Neural cell (in vitro differentiated cells): ENCODE data around the gene PCDHGA4. TPM values are rescaled to one million over a fixed set of nuclear protein-coding genes. Genes with fewer than 3 reads are reported as not detected.

Source experiments
- H2AFZ ChIP-seq: fragments of 200-600, 300-800 bp; sonication (generic), shearing (Covaris generic); 2 replicates; pipeline ENCODE4 v1.6.0; 2014; ENCODE audit warnings: low read depth, mild to moderate bottlenecking, antibody characterized with exemption, low read length, moderate library complexity
- H3F3A ChIP-seq: fragments of 200-600 bp; shearing (Covaris generic); 2 replicates; pipeline ENCODE4 v1.6.1; 2016; ENCODE audit warnings: mild to moderate bottlenecking, moderate library complexity, mixed read lengths, antibody characterized with exemption, low read length; ENCODE audit not compliant: insufficient read depth, poor library complexity, severe bottlenecking
- H3K27ac ChIP-seq: fragments of 200-600, 300-800 bp; sonication (generic), shearing (Covaris generic); 2 replicates; pipeline ENCODE4 v1.5.1; 2014; ENCODE audit warnings: mild to moderate bottlenecking, low read length, moderate library complexity
- H3K27me3 ChIP-seq: fragments of 300-800, 200-600 bp; sonication (generic), shearing (Covaris generic); 2 replicates; pipeline ENCODE4 v1.6.0; 2014; ENCODE audit warnings: mild to moderate bottlenecking, low read depth, low read length, moderate library complexity; ENCODE audit not compliant: insufficient read depth
- H3K36me3 ChIP-seq: fragments of 300-800, 200-600 bp; sonication (generic), shearing (Covaris generic); 2 replicates; pipeline ENCODE4 v1.5.1; 2014; ENCODE audit warnings: mild to moderate bottlenecking, antibody characterized with exemption, low read length, moderate library complexity; ENCODE audit not compliant: insufficient read depth
- H3K4me2 ChIP-seq: fragments of 300-800, 200-600 bp; sonication (generic), shearing (Covaris generic); 2 replicates; pipeline ENCODE4 v1.6.0; 2014; ENCODE audit warnings: mild to moderate bottlenecking, low read length
- H3K4me3 ChIP-seq: fragments of 300-800, 200-600 bp; sonication (generic), shearing (Covaris generic); 2 replicates; pipeline ENCODE4 v1.5.1; 2014; ENCODE audit warnings: mild to moderate bottlenecking, low read length, moderate library complexity
- H3K79me2 ChIP-seq: fragments of 200-600 bp; shearing (Covaris generic); replicated peaks from 2 replicates; pipeline ENCODE4 v1.6.0; 2014; ENCODE audit warnings: mild to moderate bottlenecking, low read length, moderate library complexity; ENCODE audit not compliant: insufficient read depth
- H3K9ac ChIP-seq: fragments of 300-800, 200-600 bp; sonication (generic), shearing (Covaris generic); 2 replicates; pipeline ENCODE4 v1.6.1; 2016; ENCODE audit warnings: mild to moderate bottlenecking, low read length, mixed read lengths
- H3K9me2 ChIP-seq: fragments of 200-600 bp; shearing (Covaris generic); 2 replicates; pipeline ENCODE4 v1.6.1; 2016; ENCODE audit warnings: mild to moderate bottlenecking, low read length, mixed read lengths; ENCODE audit not compliant: insufficient read depth
- H3K9me3 ChIP-seq: fragments of 200-600, 300-800 bp; sonication (generic), shearing (Covaris generic); 2 replicates; pipeline ENCODE4 v1.6.1; 2016; ENCODE audit warnings: mild to moderate bottlenecking, mixed run types, low read length, moderate library complexity, mixed read lengths
- H4K20me1 ChIP-seq: fragments of 200-600 bp; shearing (Covaris generic); 2 replicates; pipeline ENCODE4 v1.6.1; 2016; ENCODE audit warnings: mild to moderate bottlenecking, mixed run types; ENCODE audit not compliant: insufficient read depth
- CTCF ChIP-seq: fragments of 450-650 bp; IDR thresholded peaks from 2 replicates; pipeline ENCODE4 v1.5.1; 2014; ENCODE audit warnings: antibody characterized with exemption, mild to moderate bottlenecking, moderate library complexity; ENCODE audit not compliant: poor library complexity, severe bottlenecking
- EP300 ChIP-seq: fragments of 450-650 bp; conservative IDR thresholded peaks from 2 replicates; pipeline ENCODE4 v1.6.1; 2014; ENCODE audit warnings: antibody characterized with exemption, mild to moderate bottlenecking, moderate library complexity; ENCODE audit not compliant: poor library complexity, severe bottlenecking
- EZH2 ChIP-seq: fragments of 200-600, 300-800 bp; shearing (Covaris generic), sonication (generic); IDR thresholded peaks from 2 replicates; pipeline ENCODE4 v1.6.1; 2014; ENCODE audit warnings: antibody characterized with exemption, low read length, borderline replicate concordance, mild to moderate bottlenecking; ENCODE audit not compliant: insufficient read depth, poor library complexity, severe bottlenecking
- MXI1 ChIP-seq: fragments of 450-650 bp; conservative IDR thresholded peaks from 2 replicates; pipeline ENCODE4 v1.6.1; 2014; ENCODE audit warnings: antibody characterized with exemption, mild to moderate bottlenecking; ENCODE audit not compliant: poor library complexity, severe bottlenecking
- POLR2AphosphoS5 ChIP-seq: IDR thresholded peaks from 2 replicates; pipeline ENCODE4 v1.6.1; 2012
- RAD21 ChIP-seq: fragments of 450-650 bp; conservative IDR thresholded peaks from 2 replicates; pipeline ENCODE4 v1.6.1; 2014; ENCODE audit warnings: antibody characterized with exemption, mild to moderate bottlenecking, moderate library complexity
- REST ChIP-seq: IDR thresholded peaks from 2 replicates; pipeline ENCODE4 v1.6.1; 2012; ENCODE audit warnings: borderline replicate concordance
- SMC3 ChIP-seq: fragments of 450-650 bp; conservative IDR thresholded peaks from 2 replicates; pipeline ENCODE4 v1.6.1; 2014; ENCODE audit warnings: antibody characterized with exemption, mild to moderate bottlenecking, moderate library complexity; ENCODE audit not compliant: poor library complexity
- TAF1 ChIP-seq: IDR thresholded peaks from 2 replicates; pipeline ENCODE4 v1.6.1; 2012; ENCODE audit warnings: low read depth
- polyA plus RNA-seq: library from polyadenylated mRNA; depleted of rRNA; stranded (reverse); fragments of >200 nt; gene quantifications from 2 replicates; pipeline ENCODE4 v1.2.3, GENCODE V29; 2014

PCDHGA4 gene
- polyA plus RNA-seq, 1 donor from 2014 or later, result 0.38 TPM

GRCh38 chr5:141322261-141322660, 32.6 kb upstream of the PCDHGA4 start:
- H3K9me2 ChIP-seq, result no peaks in the 10 kb centered on the region
- peaks cover 16% of the 10 kb centered on the region for H3K36me3 ChIP-seq
- no peaks in the 10 kb centered on the region for H4K20me1 ChIP-seq
- no peaks in the 10 kb centered on the region for H3K27me3 ChIP-seq
- no peak overlapping the region for H3K9ac ChIP-seq
- TF ChIP-seq MXI1 (no peak), SMC3 (no peak), TAF1 (no peak), POLR2AphosphoS5 (no peak), CTCF (no peak), EZH2 (no peak), RAD21 (no peak), EP300 (no peak), REST (no peak)
- no peak overlapping the region for H3K4me3 ChIP-seq
- peaks cover 14% of the 10 kb centered on the region for H3F3A ChIP-seq
- no peak overlapping the region for H2AFZ ChIP-seq
- H3K9me3 ChIP-seq, result peaks cover 22% of the 10 kb centered on the region
- H3K27ac ChIP-seq, result no peak overlapping the region
- H3K79me2 ChIP-seq, result peaks cover 13% of the 10 kb centered on the region
- H3K4me2 ChIP-seq, result no peak overlapping the region

DNA sequence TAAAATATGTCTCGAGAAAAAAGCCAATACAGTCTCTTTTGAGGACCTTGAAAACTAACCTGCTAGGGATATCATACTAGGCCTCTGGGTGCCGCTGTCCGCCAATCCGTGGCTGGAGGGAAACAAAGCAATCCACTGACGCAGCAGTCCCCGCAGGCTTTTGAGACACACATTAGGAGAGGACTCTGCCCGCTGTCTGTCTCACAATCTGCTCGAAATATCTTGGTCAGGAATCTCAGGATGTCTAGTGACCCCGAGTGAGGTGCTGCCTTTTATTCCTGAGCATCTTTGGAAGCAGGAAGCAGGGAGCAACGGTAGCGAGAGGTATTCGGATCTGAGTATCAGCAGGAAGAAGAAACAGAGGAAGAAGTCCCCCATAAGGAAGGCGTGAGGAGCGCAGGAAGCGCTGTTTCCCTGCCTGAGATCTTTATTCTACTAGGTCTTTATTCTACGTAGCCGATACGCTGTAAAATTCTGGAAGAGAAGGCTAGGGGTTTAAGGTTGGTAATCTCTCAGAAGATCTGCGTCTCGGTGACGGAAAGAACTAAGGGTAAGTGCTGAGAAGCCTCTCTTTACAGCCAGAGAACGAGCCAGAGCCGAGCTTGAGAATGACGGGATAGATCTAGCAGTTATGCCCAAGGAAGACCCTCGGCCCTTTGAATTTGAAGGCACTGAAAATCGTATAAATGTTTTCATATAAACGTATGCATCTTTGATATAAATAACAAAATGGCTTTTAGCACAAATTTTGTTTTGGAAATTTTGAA, 28.6 kb upstream of the PCDHGA4 start:
- no peak overlapping the region for H3K27ac ChIP-seq
- no peaks in the 10 kb centered on the region for H3F3A ChIP-seq
- peaks cover 2% of the 10 kb centered on the region for H3K9me3 ChIP-seq
- H3K4me3 ChIP-seq, result no peak overlapping the region
- no peaks in the 10 kb centered on the region for H3K27me3 ChIP-seq
- TF ChIP-seq CTCF (no peak), TAF1 (no peak), EZH2 (no peak), RAD21 (no peak), SMC3 (no peak), REST (no peak), EP300 (no peak), POLR2AphosphoS5 (no peak), MXI1 (no peak)
- no peak overlapping the region for H2AFZ ChIP-seq
- H4K20me1 ChIP-seq, result no peaks in the 10 kb centered on the region
- no peak overlapping the region for H3K9ac ChIP-seq
- H3K36me3 ChIP-seq, result no peaks in the 10 kb centered on the region
- H3K79me2 ChIP-seq, result no peaks in the 10 kb centered on the region
- H3K9me2 ChIP-seq, result no peaks in the 10 kb centered on the region
- H3K4me2 ChIP-seq, result no peak overlapping the region
